ENCODE measurements around the gene OSMR.

- TF ChIP-seq EZH2 (IDR thresholded peaks at IDR 0.05; ENCODE audit: insufficient read depth, poor library complexity, severe bottlenecking) (no peak), EZH2phosphoT487 (IDR thresholded peaks at IDR 0.05; ENCODE audit: insufficient read depth, low read depth) (no peak)
Measured at GRCh38 chr5:38846379-38847011, 683 bp downstream of the OSMR start.

Measured in GM23248 (cell line).